NCI-H510A (cell line): ENCODE results near the gene CD93.

Experiments
- DNase-seq: peaks from one replicate; lab custom pipeline; 2025; lab: John Stamatoyannopoulos, UW

CD93 gene

GRCh38 chr20:23082846-23083552, 3.1 kb downstream of the CD93 start:
- peak; percentile 62 for DNase-seq

GRCh38 chr20:23081263-23081819, 4.8 kb downstream of the CD93 start:
- DNase-seq: no peak

GRCh38 chr20:23080521-23080920, 5.6 kb downstream of the CD93 start:
- DNase-seq: no peak

- no peak for DNase-seq
Measured at GRCh38 chr20:23079926-23080325, 6.2 kb downstream of the CD93 start.

GRCh38 chr20:23079016-23079351, 7.1 kb downstream of the CD93 start:
- DNase-seq: no peak

GRCh38 chr20:23078351-23079015, 7.6 kb downstream of the CD93 start:
- no peak for DNase-seq

GRCh38 chr20:23077277-23077676, 8.8 kb downstream of the CD93 start:
- no peak for DNase-seq

- DNase-seq: no peak
Measured at GRCh38 chr20:23074052-23074451, 12.1 kb downstream of the CD93 start.

- DNase-seq: no peak
Measured at GRCh38 chr20:23072892-23073586, 13.1 kb downstream of the CD93 start.

- DNase-seq: no peak
Measured at GRCh38 chr20:23071996-23072395, 14.1 kb downstream of the CD93 start.

GRCh38 chr20:23071398-23071797, 14.7 kb downstream of the CD93 start:
- DNase-seq: no peak

- no peak for DNase-seq
Measured at GRCh38 chr20:23069108-23069507, 17.0 kb downstream of the CD93 start.

GRCh38 chr20:23068283-23068682, 17.8 kb downstream of the CD93 start:
- DNase-seq: no peak

- DNase-seq: no peak
Measured at GRCh38 chr20:23066772-23067171, 19.4 kb downstream of the CD93 start.

GRCh38 chr20:23065266-23066201, 20.6 kb downstream of the CD93 start:
- DNase-seq: no peak

- DNase-seq: no peak
Measured at GRCh38 chr20:23063581-23063980, 22.5 kb downstream of the CD93 start.

GRCh38 chr20:23063168-23063567, 23.0 kb downstream of the CD93 start:
- DNase-seq: no peak

- no peak for DNase-seq
Measured at GRCh38 chr20:23062632-23063031, 23.5 kb downstream of the CD93 start.

- peak; percentile 49 for DNase-seq
Measured at GRCh38 chr20:23061734-23062561, 24.2 kb downstream of the CD93 start.

GRCh38 chr20:23061262-23061661, 24.9 kb downstream of the CD93 start:
- no peak for DNase-seq

GRCh38 chr20:23060629-23061028, 25.5 kb downstream of the CD93 start:
- no peak for DNase-seq
